Stimulated activated CD4-positive, alpha-beta T cell treated with anti-CD3 and anti-CD28 coated beads, Interleukin-15, amount 100 ng/mL, for 1 hour (primary cell): ENCODE measurements around the gene C16orf95.
"Not testable (repeated sequence)": the region's sequence is repeated elsewhere in the genome, so short reads cannot be mapped to it uniquely, and the experiment has no call there.

Experiments used
- DNase-seq, 2 donors: peaks; one replicate each; pipeline ENCODE4 v3.0.0-alpha.2; 2020; ENCODE audit warnings: low read depth in 1 of 2, low spot score in 1 of 2

Gene C16orf95, protein sequence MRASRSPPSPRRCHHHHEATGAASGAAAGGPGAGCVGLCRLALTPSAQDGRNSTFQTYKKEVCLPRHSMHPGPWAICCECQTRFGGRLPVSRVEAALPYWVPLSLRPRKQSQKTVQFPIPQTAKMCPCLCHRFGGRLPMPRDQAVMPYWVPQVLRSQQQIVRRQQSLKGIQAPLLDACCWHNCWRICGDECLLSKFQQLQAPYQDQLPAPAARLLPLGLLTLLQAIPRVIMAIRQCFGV

DNA sequence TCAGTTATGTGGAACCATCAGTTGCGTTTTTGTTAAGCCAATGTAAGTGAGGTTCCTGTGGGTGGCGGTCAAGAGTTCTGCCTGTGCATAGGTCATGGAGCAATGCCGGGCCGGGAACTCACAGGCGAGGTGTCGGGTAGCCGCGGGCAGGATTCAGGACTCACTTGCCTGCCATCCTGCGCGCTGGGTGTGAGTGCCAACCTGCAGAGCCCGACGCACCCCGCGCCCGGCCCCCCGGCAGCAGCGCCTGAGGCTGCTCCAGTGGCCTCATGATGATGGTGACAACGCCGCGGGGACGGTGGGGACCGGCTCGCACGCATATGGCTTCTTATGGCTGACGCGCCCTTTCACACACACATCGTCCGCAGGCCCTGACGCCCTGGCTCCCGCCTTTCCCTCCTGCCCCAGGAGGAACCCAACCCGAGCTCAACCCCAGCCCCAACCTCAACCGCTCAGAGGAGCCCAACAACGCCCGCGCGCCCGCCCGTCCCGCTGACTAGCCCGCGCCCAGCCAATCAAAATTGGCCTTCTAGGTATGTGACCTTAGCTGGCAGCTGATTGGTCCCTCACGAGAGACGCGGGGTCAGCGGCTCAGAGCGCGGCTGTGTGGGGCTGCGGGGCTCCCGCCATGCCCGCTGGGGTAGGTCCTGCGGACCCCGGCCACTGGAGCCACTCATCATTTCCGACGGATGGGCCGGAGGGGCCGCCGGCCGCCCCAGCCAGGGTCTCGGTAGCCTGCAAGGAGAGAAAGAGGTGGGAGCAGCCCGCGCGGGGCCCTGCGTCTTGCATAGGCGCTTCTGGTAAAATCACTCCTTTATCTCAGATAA lies at the start of gene C16orf95:
Gene C16orf95, minus strand, starts transcription at position 470 of the 827 bp plus-strand sequence. Its CDS starts 150 bp downstream, at position 320.
- DNase-seq: peak; percentile 93 to 94

DNA sequence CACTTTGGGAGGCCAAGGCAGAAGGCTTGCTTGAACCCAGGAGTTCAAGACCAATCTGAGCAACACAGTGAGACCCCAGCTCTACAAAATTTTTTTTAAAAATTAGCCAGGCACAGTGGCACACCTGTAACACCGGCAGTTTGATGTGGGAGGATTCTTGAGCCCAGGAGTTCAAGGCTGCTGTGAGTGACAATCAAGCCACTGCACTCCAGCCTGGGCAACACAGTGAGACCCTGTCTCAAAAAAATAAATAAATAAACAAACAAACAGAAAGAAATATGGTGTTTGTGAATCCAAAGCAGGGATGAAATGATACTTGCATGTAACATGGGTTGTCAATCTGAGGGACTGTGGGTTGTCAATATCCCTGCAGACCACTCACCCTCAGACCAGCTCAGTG lies 49.7 kb upstream of the C16orf95 start:
- no peak for DNase-seq

DNA sequence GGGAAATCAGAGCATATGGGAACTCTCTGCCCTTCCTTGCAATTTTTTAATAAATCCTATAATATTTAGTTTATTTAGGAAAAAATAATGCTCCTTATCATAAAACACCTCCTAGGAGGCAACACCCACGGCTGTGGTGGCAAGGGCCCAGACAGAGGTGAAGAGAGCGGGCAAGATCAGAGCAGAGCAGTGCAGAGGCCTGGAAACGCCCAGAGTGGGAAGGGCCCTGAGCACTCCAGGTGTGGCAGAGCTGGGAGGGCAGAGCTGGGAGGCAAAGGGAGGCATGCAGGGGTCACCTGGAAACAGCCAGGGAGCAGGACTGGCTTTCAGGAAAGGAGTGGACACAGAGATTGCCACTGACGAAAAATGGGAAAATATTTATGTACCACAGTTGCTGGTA lies 49.1 kb upstream of the C16orf95 start:
- no peak for DNase-seq

DNA sequence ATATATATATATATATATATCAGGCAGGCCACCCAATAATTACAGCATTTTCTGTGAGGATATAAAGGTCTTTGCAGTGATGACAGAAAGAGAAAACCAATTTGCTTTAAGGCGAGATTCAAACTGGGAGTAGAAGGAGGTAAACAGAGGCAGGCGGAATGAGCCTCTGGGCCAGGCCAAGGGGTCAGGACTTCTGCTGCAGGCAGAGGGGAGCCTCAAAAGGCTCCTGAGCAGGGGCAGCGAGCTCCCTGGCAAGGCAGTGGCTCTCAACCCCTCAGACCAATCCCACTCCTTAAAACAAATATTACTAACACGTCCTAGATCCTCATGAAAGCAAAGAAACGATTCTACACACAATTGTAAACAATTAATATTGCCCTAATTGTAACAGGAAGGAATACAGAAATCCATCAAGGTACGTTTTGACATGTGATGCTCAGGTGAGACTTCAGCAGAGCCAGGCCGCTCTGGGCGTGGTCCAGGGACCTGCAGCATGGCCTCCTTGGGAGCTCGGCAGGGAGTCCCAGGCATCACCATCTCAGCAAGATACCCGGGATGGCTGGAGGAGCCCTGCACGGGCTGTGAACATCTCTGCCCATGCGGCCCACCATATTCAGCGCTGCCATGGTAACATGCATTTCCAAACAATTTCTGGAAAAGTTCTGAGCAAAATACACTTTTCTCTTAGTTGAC lies 48.0 kb upstream of the C16orf95 start:
- DNase-seq: no peak

DNA sequence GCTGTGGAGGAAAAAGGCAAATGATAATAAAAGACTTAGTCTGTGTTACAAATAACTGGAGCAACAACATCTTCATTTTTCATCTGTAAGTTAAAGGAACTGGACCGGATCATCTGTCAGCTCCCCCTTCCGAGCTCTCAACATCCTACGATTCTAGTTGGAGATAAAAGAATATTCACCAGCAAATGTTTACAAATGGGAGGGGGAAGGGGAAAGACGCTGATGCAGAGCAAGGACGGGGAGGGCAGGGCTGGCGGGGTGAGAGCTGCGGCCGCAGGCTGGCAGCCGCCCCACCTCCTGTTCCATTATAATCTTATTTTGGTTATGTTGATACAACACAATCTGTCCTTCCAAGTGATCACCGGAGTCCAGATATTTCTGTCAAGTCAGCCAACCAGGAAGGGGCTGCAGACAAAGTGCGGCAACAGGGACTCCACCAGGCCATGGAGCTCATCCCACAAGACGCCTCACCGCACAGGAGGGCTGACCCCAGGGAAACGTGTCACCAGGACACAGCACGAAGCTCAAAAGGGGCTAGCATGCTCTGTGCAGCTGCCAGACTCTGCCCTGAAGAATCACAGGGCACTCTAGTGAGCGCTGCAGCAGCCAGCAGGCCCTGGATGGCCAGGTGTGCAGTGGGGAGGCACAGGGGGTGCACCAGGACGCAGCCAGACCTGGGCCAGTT lies 46.7 kb upstream of the C16orf95 start:
- DNase-seq: no peak

DNA sequence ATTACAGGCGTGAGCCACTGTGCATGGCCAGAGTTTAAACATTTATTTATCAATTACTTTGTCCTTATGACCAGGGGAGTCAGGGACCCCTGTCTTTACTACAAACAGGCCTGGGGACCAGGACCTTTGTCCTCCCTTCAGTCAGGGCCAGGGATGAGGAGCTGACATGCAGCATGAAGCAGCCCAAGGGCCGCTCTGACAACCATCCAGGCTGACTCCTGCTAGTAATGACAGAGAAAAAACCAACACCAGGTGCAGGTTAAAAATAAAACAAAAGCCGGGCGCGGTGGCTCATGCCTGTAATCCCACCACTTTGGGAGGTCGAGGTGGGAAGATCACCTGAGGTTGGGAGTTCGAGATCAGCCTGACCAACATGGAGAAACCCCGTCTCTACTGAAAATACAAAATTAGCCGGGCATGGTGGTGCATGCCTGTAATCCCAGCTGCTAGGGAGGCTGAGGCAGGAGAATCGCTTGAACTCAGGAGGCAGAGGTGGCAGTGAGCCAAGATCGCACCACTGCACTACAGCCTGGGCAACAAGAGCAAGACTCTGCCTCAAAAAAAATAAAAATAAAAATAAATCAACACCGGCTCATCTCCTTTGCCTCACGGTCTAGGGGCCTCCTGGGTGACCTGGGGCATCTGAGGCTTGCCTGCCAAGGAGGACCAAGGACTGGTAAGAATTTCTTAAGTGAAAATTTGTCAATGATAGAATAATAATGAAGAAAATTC lies 45.8 kb upstream of the C16orf95 start:
- not testable (repeated sequence) for DNase-seq

DNA sequence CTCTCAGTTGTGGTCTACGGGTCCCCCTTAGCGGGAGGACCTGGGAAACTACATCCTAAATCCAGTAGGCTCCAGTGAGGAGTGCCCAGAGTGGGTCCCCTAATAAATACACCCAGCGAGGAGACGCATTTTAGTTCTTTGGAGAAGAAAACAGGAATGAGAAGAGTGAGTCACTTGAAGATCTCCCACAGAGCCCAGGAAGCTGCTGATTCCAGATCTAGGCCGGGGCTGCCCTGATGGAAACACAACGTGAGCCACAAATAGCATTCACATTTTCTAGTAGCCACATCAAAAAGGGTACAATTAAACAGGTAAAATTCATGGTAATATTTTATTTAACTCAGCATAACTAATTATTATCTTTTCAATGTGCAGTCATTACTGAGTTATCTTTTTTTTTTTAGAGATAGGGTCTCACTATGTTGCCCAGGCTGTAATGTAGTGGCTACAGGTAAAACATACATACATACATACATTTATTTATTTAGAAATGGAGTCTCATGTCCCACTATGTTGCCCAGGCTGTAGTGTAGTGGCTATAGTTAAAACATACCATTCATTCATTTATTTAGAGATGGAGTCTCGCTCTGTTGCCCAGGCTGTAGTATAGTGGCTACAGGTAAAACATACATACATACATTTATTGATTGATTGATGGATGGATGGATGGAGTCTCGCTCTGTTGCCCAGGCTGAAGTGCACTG lies 44.9 kb upstream of the C16orf95 start:
- no peak for DNase-seq

DNA sequence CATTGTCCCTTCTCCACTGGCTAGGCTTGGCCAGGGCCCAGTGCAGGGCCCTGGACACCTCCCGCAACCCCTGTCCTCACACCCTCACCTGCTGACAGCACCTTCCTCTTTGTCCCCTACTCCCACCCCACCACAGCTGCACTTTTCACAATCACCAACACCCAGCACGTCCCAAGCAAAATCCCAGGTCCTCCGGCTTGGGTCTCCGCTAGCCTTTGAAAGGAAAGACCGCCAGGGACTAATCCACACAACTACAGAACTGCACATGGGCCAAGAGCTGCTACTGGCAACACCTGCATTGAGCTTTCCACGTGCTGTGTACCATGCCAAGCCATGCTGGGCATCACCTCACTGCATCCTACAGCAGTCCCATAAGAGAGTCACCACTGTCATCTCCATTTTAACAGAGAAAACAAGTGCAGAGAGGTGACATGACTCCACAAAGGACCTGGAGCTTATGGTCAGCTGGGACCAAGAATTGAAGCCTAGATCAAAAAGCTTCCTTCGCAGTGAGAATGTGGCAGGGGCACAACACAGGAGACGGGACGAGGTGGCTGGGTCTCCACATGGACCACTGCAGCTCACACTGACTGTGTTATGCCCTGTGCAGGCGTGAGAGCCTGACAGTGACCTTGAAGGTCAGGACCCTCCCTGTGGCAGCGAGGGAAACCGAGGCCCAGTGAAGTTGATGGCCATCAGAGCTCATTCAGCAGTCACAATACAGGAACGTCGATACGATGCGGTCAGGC lies 43.8 kb upstream of the C16orf95 start:
- DNase-seq: no peak

DNA sequence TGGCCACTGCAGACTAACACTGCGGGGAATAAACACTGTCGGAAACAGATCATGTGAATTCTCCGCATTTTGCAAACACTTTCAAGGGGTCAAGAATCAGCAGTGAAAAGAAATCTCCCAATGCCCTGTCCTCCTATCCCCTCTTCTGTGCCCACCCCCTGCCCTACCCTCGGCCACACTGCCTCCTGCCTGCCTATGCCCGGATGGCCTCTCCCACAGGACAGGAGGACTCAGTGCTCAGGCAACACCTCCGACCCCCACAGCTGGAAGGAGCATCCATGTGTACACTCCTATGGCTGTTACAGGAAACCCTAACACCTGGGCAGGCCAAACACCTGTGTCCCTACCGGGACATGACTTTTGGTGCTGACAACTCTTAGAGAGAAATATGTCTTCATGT lies 41.9 kb upstream of the C16orf95 start:
- no peak for DNase-seq

DNA sequence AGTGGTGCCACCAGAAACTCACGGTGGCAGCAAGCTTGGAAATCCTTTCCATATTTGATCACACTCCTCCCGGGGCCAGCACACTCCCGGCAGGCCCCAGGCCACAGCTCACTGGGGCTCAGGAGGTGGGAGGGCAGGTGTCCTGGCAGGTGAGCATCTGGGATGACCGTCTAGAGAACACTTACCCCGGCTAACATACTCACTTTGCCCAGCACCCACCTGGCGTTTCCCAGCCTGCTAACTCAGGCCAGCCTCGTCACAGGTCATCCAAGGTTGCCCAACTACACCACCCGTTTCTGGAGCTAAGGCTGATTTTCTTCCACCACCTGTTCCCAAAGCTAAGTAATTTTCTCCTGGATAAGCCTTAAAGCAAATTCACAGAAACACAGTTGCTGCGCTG lies 41.5 kb upstream of the C16orf95 start:
- no peak for DNase-seq

DNA sequence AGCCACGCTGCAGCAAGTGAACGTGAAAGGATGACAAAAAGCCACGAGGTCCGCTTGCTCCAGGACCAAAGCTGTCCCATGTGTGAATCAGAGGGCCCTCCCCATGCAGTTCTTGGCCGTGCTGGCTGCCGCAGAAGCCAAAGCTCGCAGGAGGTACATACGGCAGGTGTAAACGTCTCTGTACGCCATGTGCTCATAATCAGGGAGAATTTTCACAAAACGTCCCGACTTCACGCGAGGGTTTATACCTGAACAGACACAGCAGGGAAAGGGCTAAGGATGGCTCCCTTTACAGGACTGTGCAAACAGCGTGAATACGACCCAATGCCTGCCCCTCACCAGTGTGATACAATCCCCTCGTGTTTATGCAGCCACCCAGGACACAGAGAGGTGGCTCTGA lies 41.1 kb upstream of the C16orf95 start:
- no peak for DNase-seq

DNA sequence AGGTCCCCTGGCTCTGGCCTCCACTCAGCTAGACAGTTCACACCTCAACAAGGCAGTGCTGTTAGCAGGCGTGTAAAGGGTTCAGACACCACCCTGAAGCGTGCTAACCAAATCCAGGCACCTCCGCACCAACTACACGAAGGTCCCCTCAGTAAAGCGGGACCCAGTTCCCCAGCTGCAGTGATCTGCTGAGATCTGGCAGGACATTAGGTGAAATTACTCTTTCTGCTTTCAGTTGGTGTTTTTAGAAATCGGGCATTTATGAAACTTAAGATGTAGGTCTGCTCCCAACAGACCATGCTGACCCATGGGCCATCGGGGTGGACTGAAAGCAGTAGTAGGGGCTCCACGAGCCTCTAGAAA lies 39.3 kb upstream of the C16orf95 start:
- no peak for DNase-seq

DNA sequence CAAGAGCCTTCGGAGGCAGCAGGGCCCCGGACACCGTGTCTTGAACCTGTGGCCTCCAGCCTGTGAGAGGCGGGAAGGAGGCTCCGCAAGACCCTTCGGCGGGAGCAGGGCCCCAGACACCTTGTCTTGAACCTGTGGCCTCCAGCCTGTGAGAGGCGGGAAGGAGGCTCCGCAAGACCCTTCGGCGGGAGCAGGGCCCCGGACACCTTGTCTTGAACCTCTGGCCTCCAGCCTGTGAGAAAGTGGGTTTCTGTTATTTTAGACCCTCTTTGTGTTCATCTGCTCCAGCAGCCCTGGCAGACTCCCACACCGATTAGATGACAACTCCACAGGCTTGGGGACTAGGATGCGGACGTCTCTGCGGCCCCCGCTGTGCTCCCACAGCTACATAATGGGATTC lies 36.4 kb upstream of the C16orf95 start:
- no peak for DNase-seq

DNA sequence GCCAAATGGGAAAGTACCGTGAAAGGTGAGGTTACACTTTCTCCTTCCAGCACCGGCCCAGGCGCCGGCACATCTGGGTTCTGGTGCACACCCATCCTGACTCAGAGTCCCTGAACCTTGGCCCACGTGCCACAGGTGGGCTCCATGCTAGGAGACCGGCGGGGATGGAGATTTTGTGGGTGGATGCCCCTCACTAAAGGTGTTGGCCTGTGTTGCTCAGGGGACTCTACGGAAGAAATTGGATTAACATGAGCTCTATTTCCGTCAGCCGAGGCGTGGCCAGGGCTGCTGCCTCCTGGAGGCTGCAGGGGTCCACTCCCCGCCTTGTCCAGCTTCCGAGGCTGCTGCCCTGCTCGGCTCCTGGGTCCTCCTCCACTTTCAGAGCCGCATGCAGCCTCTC lies 35.6 kb upstream of the C16orf95 start:
- no peak for DNase-seq

DNA sequence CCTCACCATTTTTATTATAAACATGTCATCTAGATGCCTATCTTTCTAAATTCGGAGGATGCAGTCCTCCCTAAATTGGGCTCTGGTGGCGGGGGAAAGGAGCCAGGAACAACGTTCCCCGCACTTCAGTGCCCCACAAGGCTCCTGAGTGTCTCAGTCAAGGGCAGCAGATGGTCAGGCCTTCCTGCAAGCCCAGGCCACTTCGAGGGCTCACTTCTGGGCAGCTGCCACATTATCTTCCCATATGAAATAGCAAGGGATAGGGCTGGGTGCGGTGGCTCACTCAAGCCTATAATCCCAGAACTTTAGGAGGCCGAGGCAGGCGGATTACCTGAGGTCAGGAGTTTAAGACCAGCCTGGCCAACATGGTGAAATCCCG lies 34.1 kb upstream of the C16orf95 start:
- DNase-seq: no peak

DNA sequence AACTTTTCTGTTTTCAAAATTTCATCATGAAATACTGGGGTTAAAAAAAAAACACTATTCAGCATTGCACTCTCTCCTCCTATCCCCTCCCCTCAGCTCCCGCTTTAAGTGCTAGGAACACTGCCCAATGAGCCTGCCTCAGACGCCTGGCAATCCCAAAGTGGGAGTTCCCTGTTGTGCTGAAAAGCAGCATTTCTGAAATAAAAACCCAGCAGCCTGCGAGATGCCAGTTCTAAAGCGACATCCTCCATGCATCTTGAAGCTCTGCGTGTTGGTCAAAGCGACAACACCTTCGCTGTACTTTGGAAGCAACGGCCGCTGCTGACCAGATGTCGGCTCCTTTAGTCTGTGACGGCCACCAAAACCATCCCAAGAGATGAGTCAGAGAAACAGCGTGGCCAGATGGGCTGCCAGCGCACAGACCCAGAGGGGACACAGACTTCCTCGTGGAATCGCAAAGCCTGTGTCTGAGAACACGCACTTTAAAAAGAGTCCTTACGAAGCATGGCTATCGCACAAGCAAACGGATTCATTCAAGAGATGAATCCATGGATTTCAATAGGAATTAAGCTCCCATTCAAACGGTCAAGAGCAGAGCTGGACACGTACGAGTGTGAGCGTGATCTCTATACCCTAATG lies 33.6 kb upstream of the C16orf95 start:
- DNase-seq: no peak

DNA sequence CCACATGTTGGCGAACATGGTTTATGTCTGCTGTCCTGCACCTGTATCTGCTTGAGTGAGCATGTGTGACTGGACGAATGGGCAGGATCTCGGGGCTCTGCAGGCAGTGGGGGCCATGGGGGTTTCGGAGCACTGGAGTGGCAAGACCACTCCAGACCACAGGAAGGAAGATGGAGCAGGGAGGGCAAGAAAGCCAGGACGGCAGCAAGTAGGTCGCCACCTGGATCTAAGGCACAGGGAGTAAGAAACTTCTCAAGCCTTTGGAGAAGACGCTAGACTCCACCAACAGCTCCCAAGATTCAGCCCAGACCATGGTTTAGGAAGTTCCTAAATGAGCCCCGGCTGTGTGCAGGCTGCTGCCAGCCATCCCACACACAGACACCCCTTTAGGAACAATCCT lies 32.8 kb upstream of the C16orf95 start:
- no peak for DNase-seq

DNA sequence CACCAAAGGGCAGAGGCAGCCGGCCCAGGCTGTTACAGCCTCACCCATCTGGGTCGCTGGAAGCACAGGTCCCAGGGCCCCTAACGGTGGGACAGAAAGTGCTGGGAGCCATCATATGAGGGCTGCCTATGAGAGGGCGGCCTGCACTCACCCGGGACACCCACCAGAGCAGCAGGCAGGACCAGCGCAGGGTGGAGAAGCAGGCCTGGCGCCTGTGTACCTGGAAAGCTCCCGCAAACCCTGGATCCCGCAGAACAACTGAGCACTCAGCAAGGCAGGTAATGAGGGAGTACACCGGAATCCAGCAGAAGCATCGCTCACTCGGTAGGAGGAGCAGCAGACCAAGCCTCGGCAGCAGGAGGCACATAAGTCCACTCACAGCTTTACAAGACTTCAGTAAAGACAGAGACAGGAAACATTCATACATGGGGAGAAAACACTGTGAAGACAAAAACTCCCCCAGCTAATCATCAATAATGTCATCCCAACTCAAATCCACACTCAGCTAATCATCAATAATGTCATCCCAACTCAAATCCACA lies 31.5 kb upstream of the C16orf95 start:
- no peak for DNase-seq
